Skin of body (tissue), 2 donors: ENCODE measurements around the gene ZNF416. TPM values are rescaled to one million over a fixed set of nuclear protein-coding genes. Genes with fewer than 3 reads are reported as not detected.

Experiments used
- DNase-seq: peaks from one replicate; lab custom pipeline; 2025; lab: John Stamatoyannopoulos, UW
- total RNA-seq: library from RNA; depleted of rRNA; stranded (reverse); fragments of >200 nt; gene quantifications from one replicate; pipeline ENCODE4 v1.2.3, GENCODE V29; 2014

Gene ZNF416
- total RNA-seq, 1 donor from 2014 or later, result 5.1 TPM

DNA sequence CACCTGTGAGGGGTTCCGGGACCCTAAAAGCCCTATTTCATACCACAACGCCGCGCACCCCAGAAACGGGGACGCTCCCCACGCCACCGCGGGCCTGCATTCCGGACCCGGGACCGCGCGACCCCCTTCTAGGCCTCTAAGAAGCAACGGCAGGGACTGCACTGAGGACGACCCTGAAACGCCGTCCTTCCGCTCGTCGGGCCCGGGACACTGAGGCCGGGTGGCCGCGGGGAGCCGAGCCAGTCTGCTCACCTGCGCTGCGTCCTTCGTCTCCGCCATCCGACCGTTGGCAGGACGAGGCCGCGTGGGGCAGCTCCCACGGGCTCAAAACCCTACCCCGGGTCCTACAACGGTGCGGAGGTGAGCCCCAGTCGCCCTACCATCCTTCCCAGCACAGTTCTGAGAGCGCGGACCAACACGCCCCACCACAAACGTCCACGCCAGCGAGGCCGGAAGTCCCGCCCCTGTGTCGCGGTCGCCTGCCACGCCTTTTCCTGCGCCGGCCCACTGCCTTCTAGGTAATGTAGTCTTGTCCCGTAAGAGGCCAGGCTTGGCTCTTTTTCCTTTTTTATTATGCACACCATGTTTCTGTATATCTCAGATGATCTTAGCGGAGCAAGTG, 19.2 kb downstream of the ZNF416 start, which contains the start of gene ZNF550:
Gene ZNF550 (minus strand): TSS at position 460 of the 622 bp plus-strand sequence. CDS start 181 bp downstream, at position 279.
- peak; percentile 80 for DNase-seq

DNA sequence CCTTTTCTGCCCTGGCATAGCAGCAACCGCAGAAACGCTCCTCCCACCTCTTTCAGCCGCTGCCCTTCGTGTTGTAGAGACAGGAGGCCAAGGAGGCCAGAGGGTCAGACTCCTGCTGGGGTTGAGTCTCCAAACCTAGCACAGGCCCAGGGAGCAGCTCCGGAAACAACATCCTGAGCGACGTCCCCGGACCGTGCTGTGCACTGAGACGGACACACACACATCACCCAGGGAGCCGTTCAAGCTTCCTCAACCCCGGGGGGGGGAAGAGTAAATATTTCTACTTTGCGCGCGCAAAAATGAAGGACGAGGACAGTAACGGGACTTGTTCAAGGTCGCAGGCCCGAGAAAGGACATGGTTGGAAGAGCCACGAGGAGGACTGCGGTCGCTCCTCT, 19.7 kb downstream of the ZNF416 start:
- DNase-seq, result no peak

GRCh38 chr19:57558525-57558924, 20.2 kb downstream of the ZNF416 start:
- no peak for DNase-seq

GRCh38 chr19:57557659-57558058, 21.1 kb downstream of the ZNF416 start:
- DNase-seq, result no peak

- DNase-seq, result no peak
Observed at GRCh38 chr19:57552432-57552831, 26.3 kb downstream of the ZNF416 start.

GRCh38 chr19:57546513-57546912, 32.2 kb downstream of the ZNF416 start:
- no peak for DNase-seq

DNA sequence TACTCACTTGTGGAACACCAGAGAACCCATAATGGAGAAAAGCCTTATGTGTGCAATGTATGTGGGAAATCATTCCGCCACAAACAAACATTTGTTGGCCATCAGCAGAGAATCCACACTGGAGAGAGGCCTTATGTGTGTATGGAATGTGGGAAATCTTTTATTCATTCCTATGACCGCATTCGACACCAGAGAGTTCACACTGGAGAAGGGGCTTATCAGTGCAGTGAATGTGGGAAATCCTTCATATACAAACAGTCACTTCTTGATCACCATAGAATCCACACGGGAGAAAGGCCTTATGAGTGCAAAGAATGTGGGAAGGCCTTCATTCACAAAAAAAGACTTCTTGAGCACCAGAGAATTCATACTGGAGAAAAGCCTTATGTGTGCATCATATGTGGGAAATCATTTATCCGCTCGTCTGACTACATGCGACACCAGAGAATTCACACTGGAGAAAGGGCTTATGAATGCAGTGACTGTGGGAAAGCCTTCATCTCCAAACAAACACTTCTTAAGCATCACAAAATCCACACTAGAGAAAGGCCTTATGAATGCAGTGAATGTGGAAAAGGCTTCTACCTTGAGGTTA, 40.7 kb downstream of the ZNF416 start:
- DNase-seq, result no peak

DNA sequence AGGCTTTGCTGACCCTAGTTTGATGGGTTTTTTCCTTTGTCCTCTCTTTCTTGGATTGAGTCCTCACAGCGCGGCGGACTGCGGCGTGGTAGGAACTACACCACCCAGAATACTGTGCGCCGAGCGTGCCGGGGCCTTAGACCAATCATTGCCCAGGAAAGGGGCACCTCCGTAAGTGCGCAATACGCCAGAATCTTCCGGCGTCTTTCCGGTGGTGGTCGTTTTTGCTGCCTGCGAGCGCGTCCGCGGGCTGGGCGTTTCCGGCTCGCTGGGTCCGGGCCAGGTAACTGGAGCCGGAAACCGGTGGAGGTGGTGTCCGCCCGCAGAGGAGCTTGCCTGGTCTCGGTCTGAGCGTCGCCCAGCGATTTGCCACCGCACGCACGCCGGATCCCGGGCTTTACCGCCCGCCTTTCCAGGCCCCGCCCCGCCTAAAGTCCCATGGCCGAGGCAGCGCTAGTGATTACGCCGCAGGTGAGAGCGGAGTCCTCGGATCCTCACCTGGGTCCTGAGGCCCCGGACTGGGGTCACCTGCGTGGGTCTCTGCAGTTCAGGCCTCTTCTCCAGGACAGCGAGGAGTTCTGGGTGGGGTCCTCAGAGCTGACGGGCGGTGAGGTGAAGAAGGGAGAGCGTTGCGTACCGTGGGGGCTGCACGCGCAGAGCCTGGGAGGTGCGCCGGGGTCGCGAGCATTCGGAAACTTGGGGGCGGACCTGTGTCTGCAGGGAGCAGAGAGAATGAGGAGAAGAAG, 51.4 kb downstream of the ZNF416 start, which contains the start of gene ZNF549:
Gene ZNF549 (plus strand): TSS at position 221 of the 746 bp plus-strand sequence. CDS start 218 bp downstream, at position 439.
- peak; percentile 91 for DNase-seq

Other genes starting within 250 kb of the ZNF416 start
- gene ZNF304, start 227.6 kb downstream of the ZNF416 start, total RNA-seq, result 10.2 TPM
- 13.3 TPM for gene TRAPPC2B, start 215.4 kb downstream of the ZNF416 start, total RNA-seq
- gene ZNF547, start 215.4 kb downstream of the ZNF416 start, total RNA-seq, result 3.3 TPM
- gene ZNF548, start 189.1 kb downstream of the ZNF416 start, total RNA-seq, result 35.6 TPM
- 14.7 TPM for gene ZNF17, start 167.8 kb downstream of the ZNF416 start, total RNA-seq
- 12.6 TPM for gene ZNF749, start 143.6 kb downstream of the ZNF416 start, total RNA-seq
- 1.2 TPM for gene VN1R1, start 121.8 kb downstream of the ZNF416 start, total RNA-seq
- 13.9 TPM for gene ZNF772, start 101.3 kb downstream of the ZNF416 start, total RNA-seq
- gene ZNF419, start 91.2 kb downstream of the ZNF416 start, total RNA-seq, result 10.5 TPM
- gene ZNF773, start 79.0 kb downstream of the ZNF416 start, total RNA-seq, result 9.4 TPM
- gene ZNF549, start 51.6 kb downstream of the ZNF416 start, total RNA-seq, result 9.0 TPM
- 14.2 TPM for gene ZNF550, start 19.0 kb downstream of the ZNF416 start, total RNA-seq
- 6.7 TPM for gene ZIK1, start 5.2 kb upstream of the ZNF416 start, total RNA-seq
- gene ZNF530, start 21.0 kb upstream of the ZNF416 start, total RNA-seq, result 3.4 TPM
- gene ZNF134, start 35.3 kb upstream of the ZNF416 start, total RNA-seq, result 21.2 TPM
- 17.7 TPM for gene ZNF211, start 54.3 kb upstream of the ZNF416 start, total RNA-seq
- gene ZSCAN4, start 90.0 kb upstream of the ZNF416 start, total RNA-seq, result not detected
- 11.7 TPM for gene ZNF551, start 103.1 kb upstream of the ZNF416 start, total RNA-seq
- gene ZNF154, start 130.3 kb upstream of the ZNF416 start, total RNA-seq, result 11.9 TPM
- 6.5 TPM for gene ZNF671, start 148.7 kb upstream of the ZNF416 start, total RNA-seq
- 18.1 TPM for gene ZNF776, start 167.9 kb upstream of the ZNF416 start, total RNA-seq
- 23.9 TPM for gene ZNF586, start 190.8 kb upstream of the ZNF416 start, total RNA-seq
- 8.8 TPM for gene ZNF552, start 236.0 kb upstream of the ZNF416 start, total RNA-seq